Neuronal stem cell (in vitro differentiated cells): ENCODE measurements around the gene RPRD2.

Experiments
- DNase-seq: peaks from one replicate; pipeline ENCODE4 v3.0.0-alpha.2; 2013; ENCODE audit warnings: low spot score
- H2AFZ ChIP-seq: one replicate; pipeline ENCODE4 v1.6.1; 2013; ENCODE audit warnings: mild to moderate bottlenecking, low read length, inconsistent platforms
- H2AK5ac ChIP-seq: 2 replicates; pipeline ENCODE4 v1.6.1; 2013; ENCODE audit warnings: low read depth, mild to moderate bottlenecking, inconsistent platforms, low read length, moderate library complexity, mixed read lengths
- H2BK120ac ChIP-seq: 2 replicates; pipeline ENCODE4 v1.6.1; 2013; ENCODE audit warnings: low read depth, mild to moderate bottlenecking, inconsistent platforms, low read length, moderate library complexity, mixed read lengths
- H2BK12ac ChIP-seq: one replicate; pipeline ENCODE4 v1.6.1; 2013; ENCODE audit warnings: low read length, inconsistent platforms
- H2BK15ac ChIP-seq: 2 replicates; pipeline ENCODE4 v1.6.1; 2013; ENCODE audit warnings: mild to moderate bottlenecking, low read length, inconsistent platforms, mixed read lengths
- H2BK5ac ChIP-seq: one replicate; pipeline ENCODE4 v1.6.1; 2013; ENCODE audit warnings: inconsistent platforms, mild to moderate bottlenecking, low read length, moderate library complexity
- H3K14ac ChIP-seq: one replicate; pipeline ENCODE4 v1.6.1; 2013; ENCODE audit warnings: low read length, inconsistent platforms
- H3K18ac ChIP-seq: 2 replicates; pipeline ENCODE4 v1.6.1; 2013; ENCODE audit warnings: low read length, inconsistent platforms
- H3K23ac ChIP-seq: 2 replicates; pipeline ENCODE4 v1.6.1; 2013; ENCODE audit warnings: low read depth, mild to moderate bottlenecking, mixed read lengths, low read length, inconsistent platforms; ENCODE audit not compliant: poor library complexity
- H3K27ac ChIP-seq: replicated peaks from 3 replicates; pipeline ENCODE4 v1.5.1; 2013; ENCODE audit warnings: low read length, inconsistent platforms
- H3K27me3 ChIP-seq, 3 experiments: 2 replicates each; pipeline ENCODE4 v1.6.1; 2013; ENCODE audit warnings: low read length in 3 of 3, mild to moderate bottlenecking in 2 of 3, inconsistent platforms in 1 of 3, low read depth in 1 of 3, mixed read lengths in 1 of 3, moderate library complexity in 1 of 3; ENCODE audit not compliant: control insufficient read depth in 3 of 3, insufficient read depth in 3 of 3
- H3K36me3 ChIP-seq, 2 donors: replicated peaks in 1 of 2; 2 replicates each; pipeline ENCODE4 v1.6.1; 2013; ENCODE audit warnings: low read length in 2 of 2; ENCODE audit not compliant: control insufficient read depth in 2 of 2, insufficient read depth in 2 of 2
- H3K4ac ChIP-seq: 2 replicates; pipeline ENCODE4 v1.6.1; 2013; ENCODE audit warnings: inconsistent platforms, mild to moderate bottlenecking, low read length, moderate library complexity
- H3K4me1 ChIP-seq, 2 donors: 1 replicate in 1 of 2; 2 replicates in 1 of 2; pipeline ENCODE4 v1.6.1; 2013; ENCODE audit warnings: low read length in 2 of 2, low read depth in 1 of 2; ENCODE audit not compliant: control insufficient read depth in 2 of 2, insufficient read depth in 1 of 2
- H3K4me2 ChIP-seq: one replicate; pipeline ENCODE4 v1.6.1; 2013; ENCODE audit warnings: mild to moderate bottlenecking, low read length, inconsistent platforms; ENCODE audit not compliant: insufficient read depth, poor library complexity, severe bottlenecking
- H3K4me3 ChIP-seq, 2 donors: 2 replicates each; pipeline ENCODE4 v1.5.1; 2013; ENCODE audit warnings: low read length in 2 of 2, mild to moderate bottlenecking in 2 of 2, inconsistent platforms in 1 of 2, moderate library complexity in 1 of 2
- H3K79me1 ChIP-seq: one replicate; pipeline ENCODE4 v1.6.1; 2013; ENCODE audit warnings: low read depth, mild to moderate bottlenecking, inconsistent platforms, low read length, moderate library complexity
- H3K9ac ChIP-seq: one replicate; pipeline ENCODE4 v1.6.1; 2013; ENCODE audit warnings: mild to moderate bottlenecking, low read depth, low read length, inconsistent platforms; ENCODE audit not compliant: poor library complexity
- H3K9me3 ChIP-seq, 2 donors: replicated peaks in 1 of 2; 2 replicates each; pipeline versions ENCODE3 to v1.6.1; 2013; ENCODE audit warnings: low read length in 2 of 2, mild to moderate bottlenecking in 2 of 2, inconsistent platforms in 1 of 2, low read depth in 1 of 2, mixed read lengths in 1 of 2, moderate library complexity in 1 of 2; ENCODE audit not compliant: control insufficient read depth in 2 of 2, insufficient read depth in 1 of 2
- H4K8ac ChIP-seq: one replicate; pipeline ENCODE4 v1.6.1; 2013; ENCODE audit warnings: low read depth, mild to moderate bottlenecking, inconsistent platforms, low read length, moderate library complexity
- H4K91ac ChIP-seq: one replicate; pipeline ENCODE4 v1.6.1; 2013; ENCODE audit warnings: low read length, low read depth, mild to moderate bottlenecking, inconsistent platforms; ENCODE audit not compliant: poor library complexity
- WGBS, 2 donors: extraction: QIAGEN DNeasy Blood & Tissue Kit; methylation state at CpG; one replicate each; pipeline ENCODE4 v1.1.7; 2013; ENCODE audit warnings: missing lambda C conversion rate in 2 of 2, mixed read lengths in 1 of 2; ENCODE audit not compliant: insufficient read length in 2 of 2, insufficient replicate concordance in 1 of 2; ENCODE audit errors: extremely low coverage in 2 of 2; 5-methylcytosine and 5-hydroxymethylcytosine counted together

The RPRD2 gene

GRCh38 chr1:150516616-150517015, 152.7 kb downstream of the RPRD2 start:
- peak overlapping the region in 1 of 2 donors; percentile 82 for H3K4me3 ChIP-seq

GRCh38 chr1:150521196-150521968, 157.4 kb downstream of the RPRD2 start:
- Histone ChIP-seq H3K27me3 (no peaks in the 10 kb centered on the region), H3K18ac (no peak overlapping the region), H2BK120ac (no peak overlapping the region), H2BK12ac (no peak overlapping the region), H4K8ac (no peak overlapping the region), H3K9me3 (no peaks in the 10 kb centered on the region), H3K4me3 (no peak overlapping the region), H3K4me1 (peaks cover under 1 to 3% of the 10 kb centered on the region in 2 donors), H2BK15ac (no peak overlapping the region), H3K9ac (no peak overlapping the region), H3K36me3 (no peaks in the 10 kb centered on the region), H2AFZ (no peak overlapping the region), H4K91ac (no peak overlapping the region), H3K79me1 (no peaks in the 10 kb centered on the region), H3K27ac (no peak overlapping the region), H3K14ac (no peak overlapping the region), H2AK5ac (no peak overlapping the region), H3K4me2 (no peak overlapping the region), H3K4ac (no peak overlapping the region), H3K23ac (no peak overlapping the region), H2BK5ac (no peak overlapping the region)
- no peak for DNase-seq
- no CpG with 5 or more reads among the region's 1 CpG for WGBS, 2 donors

More at GRCh38 chr1:150516616-150517015, 152.7 kb downstream of the RPRD2 start:
- no peak overlapping the region for H4K91ac ChIP-seq
- H2BK5ac ChIP-seq = no peak overlapping the region
- no peak overlapping the region for H2BK120ac ChIP-seq
- H4K8ac ChIP-seq = no peak overlapping the region
- H3K18ac ChIP-seq = no peak overlapping the region
- no peak overlapping the region for H3K23ac ChIP-seq
- H3K36me3 ChIP-seq = peaks cover 4 to 10% of the 10 kb centered on the region in 2 donors
- H2AFZ ChIP-seq = peak overlapping the region; percentile 98
- H3K27me3 ChIP-seq = no peaks in the 10 kb centered on the region
- H3K27ac ChIP-seq = no peak overlapping the region
- H3K14ac ChIP-seq = no peak overlapping the region
- H2BK12ac ChIP-seq = no peak overlapping the region
- no peak overlapping the region for H2BK15ac ChIP-seq
- WGBS, 2 donors = no CpG with 5 or more reads among the region's 4 CpGs
- H3K9me3 ChIP-seq = no peaks in the 10 kb centered on the region
- no peaks in the 10 kb centered on the region for H3K79me1 ChIP-seq
- H3K4me2 ChIP-seq = no peak overlapping the region
- no peak for DNase-seq
- peaks cover 2 to 5% of the 10 kb centered on the region in 2 donors for H3K4me1 ChIP-seq
- H3K9ac ChIP-seq = no peak overlapping the region
- no peak overlapping the region for H3K4ac ChIP-seq
- no peak overlapping the region for H2AK5ac ChIP-seq

DNA sequence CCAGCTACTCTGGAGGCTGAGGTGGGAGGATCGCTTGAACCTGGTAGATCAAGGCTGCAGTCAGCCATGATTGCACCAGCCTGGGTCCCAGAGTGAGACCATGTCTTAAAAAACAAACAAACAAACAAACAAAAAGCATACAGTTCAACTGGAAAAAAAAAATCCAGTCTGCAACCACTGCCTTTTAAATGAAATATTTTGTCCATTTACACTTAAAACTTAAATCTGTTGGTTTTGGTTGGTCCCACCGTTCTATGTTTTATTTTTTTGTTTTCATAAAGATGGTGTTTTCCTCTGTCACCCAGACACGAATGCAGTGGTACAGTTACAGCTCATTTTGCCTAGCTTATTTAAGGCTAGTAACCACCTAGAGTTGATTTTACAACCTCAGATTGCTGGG, 161.4 kb downstream of the RPRD2 start:
- no peak overlapping the region for H3K14ac ChIP-seq
- H3K27ac ChIP-seq = no peak overlapping the region
- H3K4me2 ChIP-seq = no peak overlapping the region
- no peak overlapping the region for H2BK15ac ChIP-seq
- no peaks in the 10 kb centered on the region for H3K79me1 ChIP-seq
- H3K27me3 ChIP-seq = no peaks in the 10 kb centered on the region
- DNase-seq = no peak
- no peaks in the 10 kb centered on the region for H3K9me3 ChIP-seq
- H2BK12ac ChIP-seq = no peak overlapping the region
- no peak overlapping the region for H4K8ac ChIP-seq
- H4K91ac ChIP-seq = no peak overlapping the region
- no CpG with 5 or more reads among the region's 3 CpGs for WGBS, 2 donors
- no peak overlapping the region for H3K9ac ChIP-seq
- no peak overlapping the region for H3K18ac ChIP-seq
- H2BK120ac ChIP-seq = no peak overlapping the region
- H3K4ac ChIP-seq = no peak overlapping the region
- H3K4me1 ChIP-seq = no peaks in the 10 kb centered on the region
- H3K4me3 ChIP-seq = no peak overlapping the region
- no peaks in the 10 kb centered on the region for H3K36me3 ChIP-seq
- no peak overlapping the region for H2BK5ac ChIP-seq
- H2AK5ac ChIP-seq = no peak overlapping the region
- H2AFZ ChIP-seq = no peak overlapping the region
- no peak overlapping the region for H3K23ac ChIP-seq
